GM21723 (cell line): ENCODE data around the gene ERCC3.
"Not testable (repeated sequence)": the region's sequence is repeated elsewhere in the genome, so short reads cannot be mapped to it uniquely, and the experiment has no call there.

ENCODE experiments used
- ATAC-seq: cut with Tn5 transposase; IDR thresholded peaks from one replicate; pipeline ENCODE4 v1.9.1; 2021; ENCODE audit warnings: mild to moderate bottlenecking, moderate library complexity; ENCODE audit not compliant: unreplicated experiment

ERCC3 gene

DNA sequence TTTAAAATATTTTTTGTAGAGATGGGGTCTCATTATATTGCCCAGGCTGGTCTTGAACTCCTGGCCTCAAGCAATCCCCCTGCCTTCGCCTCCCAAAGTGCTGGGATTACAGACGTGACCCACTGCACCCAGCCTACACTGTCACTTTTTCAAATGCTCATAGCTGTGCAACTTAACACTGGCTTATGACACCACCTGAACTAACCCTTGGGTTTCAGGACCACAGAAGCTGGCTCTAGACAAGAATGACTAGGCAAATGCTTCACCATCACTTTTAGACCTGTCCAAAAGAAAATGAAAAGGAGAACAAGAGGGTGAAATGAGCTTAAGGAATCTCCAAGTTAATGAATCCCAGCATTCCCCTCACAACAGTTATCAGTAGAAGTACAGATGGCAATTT lies 13.3 kb downstream of the ERCC3 start:
- no peak for ATAC-seq

DNA sequence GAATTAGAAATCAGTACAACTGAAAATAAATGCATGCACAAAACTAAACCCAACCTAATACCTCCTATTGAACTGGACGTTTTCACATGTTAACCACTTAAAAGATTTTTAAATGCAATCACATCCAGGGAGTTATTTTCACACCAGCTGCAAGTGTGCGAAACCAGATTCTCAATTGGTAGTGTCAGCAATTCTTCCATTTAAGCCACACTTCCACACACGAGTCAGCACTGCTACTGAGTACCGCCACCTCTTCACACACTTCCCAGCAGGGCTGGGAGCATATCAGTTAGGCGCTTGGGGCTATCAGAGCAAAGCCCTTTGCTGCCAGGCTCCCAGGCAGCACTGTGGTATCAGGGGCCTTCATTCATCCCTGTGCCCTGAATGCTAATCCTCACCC lies 14.2 kb downstream of the ERCC3 start:
- no peak for ATAC-seq

DNA sequence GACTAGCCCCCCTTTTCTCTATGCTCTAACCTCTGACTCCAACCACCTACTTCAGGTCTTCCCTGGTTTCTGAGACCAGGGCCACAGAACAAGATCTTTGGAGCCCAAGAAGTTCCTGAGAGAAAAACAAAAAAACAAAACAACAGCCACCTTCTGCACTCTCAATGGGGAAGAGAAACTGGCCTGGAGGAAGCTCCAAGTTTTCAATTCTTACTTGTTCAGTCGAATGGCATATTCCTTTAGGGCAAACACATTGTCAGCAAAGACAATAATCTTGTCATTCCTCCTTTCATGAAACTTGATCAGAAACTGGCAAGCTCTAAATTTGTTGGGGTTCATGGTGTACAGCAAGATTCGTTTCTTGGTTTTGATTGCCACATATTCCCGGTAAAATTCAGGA lies 15.0 kb downstream of the ERCC3 start:
- no peak for ATAC-seq

DNA sequence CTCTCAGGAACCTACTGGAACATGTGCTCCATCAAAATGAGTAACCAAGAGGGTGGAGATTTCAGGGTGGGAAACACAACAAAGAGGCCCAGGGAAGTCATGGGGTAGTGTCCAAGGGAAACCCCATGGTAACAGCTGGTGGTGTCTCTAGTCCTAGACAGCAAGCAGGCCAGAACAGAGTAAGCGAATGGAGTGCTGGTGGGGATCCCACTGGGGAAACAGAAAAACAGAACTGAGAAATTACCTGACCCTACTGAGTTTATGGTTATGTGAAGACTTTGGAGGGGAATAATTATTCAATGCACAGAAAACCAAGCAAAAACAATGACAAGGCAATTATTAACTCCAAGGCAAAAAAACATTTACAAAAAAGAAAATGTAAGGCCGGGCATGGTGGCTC lies 16.9 kb downstream of the ERCC3 start:
- peak; percentile 66 for ATAC-seq

DNA sequence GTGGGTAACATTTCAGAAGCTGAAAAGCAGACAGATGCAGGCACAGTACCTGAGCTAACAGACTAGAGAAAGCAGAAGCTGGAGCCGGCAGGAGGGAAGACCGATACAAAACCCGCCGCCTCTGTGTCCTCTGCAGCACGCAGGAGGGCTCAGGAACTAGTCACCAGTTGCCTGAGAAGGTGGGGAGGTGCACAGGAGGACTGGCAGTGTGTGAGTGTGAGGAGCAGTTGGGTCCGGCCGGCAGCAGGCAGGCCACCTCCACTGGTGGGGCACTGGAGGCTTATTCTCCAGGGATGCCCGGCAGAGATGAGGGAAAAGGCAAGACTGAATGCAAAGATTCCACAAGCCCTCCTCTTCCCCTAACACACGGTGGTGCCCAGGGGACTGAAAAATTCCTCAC lies 18.2 kb downstream of the ERCC3 start:
- ATAC-seq, result no peak

DNA sequence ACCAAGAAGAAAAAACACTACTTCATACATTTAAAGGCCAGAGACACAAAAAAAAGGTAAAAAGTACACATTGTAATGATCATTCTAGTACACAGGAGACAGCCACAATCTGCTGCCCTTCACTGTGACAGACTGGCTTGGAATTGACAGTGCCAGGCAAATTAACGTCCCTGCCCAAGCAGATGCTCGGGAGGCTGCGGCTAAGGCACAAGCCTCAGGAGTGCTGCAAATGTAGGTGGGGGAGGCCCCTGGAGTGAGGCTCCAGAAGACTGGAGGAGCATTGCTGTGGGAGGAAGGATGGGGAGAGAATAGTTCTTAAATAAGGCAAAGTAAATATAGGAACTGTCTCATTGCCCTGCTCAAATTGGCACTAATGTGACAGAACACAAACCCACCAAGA lies 18.6 kb downstream of the ERCC3 start:
- no peak for ATAC-seq

DNA sequence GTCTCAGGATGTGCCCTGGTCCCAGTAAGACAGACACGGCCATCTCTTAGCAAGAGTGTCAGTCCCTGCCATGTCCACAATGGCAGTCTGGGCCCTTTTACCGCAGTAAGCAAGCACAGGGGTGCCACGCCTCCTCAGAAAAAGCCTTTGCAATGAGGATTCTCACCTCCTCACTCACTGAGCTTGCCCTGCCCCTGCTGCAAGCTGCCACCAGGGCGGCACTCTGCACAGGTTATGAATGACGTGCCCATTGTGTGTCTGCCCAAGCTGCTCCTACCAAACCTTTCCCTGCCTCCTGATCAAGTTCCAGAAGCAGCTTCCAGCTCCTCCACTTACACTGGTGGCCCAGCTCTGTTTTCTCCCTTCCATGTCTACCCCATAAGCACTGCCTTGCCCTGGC lies 23.3 kb downstream of the ERCC3 start:
- no peak for ATAC-seq

DNA sequence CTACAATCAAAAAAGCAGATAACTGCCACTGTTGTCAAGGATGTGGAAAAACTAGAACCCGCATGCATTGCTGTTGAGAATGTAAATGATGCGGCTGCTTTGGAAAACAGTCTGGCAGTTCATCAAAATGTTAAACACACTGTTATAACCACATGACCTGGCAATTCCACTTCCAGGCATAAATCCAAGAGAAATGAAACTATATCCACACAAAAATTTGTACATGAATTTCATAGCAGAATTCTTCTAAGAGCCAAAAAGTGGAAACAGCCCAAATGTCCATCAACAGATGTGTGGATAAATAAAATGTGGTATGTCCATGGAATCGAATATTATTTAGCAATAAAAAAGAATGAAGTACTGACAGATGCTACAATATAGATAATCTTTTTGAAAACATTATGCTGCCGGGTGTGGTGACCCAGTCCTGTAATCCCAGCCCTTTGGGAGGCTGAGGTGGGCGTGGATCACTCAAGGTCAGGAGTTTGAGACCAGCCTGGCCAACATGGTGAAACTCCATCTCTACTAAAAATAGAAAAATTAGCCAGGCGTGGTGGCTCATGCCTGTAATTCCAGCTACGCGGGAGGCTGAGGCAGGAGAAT lies 32.0 kb downstream of the ERCC3 start:
- ATAC-seq, result no peak

DNA sequence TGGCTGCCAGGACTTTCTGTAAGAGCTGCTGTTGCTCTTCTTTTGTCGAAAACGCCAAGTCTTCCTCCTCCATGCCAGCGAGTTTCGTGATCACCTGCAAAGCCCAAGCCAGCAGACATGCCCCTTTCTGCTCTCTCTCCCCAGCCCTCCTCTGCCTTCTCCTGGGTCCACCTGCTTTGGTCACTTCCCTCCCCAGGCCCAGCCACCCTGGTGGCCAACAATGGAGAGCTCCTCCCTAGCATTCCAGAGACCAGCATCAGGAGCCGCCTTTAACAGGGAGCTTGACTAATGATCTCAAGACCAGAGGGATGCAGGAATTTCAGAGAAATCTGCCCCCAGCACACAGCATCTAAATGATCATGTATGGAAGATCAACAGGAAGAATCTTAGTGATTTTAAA lies 34.6 kb downstream of the ERCC3 start:
- ATAC-seq, result no peak

DNA sequence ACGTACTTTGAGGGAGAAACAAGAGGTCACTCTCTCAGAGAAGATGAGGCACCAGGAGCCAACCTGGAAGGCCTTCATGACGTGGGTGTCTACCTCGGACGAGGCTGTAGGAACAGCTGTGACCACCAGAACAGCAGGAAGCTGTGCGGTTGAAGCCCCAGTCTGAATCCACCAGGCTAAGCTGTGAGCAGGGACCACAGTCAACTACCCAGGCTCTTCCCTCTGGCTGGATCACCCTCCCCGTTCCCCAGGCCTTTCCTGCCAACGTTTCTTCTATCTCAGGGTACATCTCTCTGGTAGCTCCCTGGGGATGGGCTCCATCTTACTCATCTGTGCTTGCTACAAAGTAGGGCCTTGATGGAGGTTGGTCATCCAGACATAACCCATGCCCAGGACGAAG lies 37.1 kb downstream of the ERCC3 start:
- ATAC-seq, result no peak

DNA sequence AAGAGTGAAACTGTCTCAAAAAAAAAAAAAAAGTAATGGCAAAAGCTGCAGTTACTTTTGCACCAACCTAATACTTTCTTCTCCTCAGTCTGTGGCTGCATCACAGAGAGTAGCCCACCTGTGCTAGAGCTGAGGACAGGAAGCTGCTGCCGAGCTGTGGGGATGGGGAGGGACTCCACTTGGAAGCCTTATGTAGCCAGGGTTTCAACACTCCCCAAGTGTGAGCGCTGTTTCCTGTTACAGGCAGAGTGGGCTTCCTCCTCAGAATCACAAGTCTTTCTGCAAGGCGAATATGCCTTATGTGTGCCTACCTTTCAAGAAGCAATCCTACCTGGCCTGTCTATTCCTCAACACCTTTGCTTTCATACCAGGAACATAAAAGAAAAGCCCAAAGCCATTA lies 37.6 kb downstream of the ERCC3 start:
- no peak for ATAC-seq

DNA sequence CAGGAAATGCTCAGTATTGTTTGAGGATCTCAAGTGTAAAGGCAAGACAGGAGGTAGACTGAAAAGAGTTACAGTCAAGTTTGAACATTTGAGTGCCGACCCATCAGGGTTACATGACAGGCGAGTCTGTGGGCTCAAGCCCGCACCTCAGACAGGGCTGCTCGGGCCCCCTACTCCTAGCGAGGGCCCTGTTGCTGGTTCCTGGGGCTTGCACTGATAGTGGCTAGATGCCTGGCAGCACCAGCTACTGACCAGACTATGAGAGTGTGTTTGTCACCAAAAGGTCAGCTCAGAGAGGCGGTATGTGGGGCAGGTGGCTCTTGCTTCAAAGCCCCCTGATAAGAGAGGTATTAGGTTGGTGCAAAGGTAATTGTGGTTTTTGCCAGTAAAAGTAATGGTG lies 38.2 kb downstream of the ERCC3 start:
- ATAC-seq, result no peak

DNA sequence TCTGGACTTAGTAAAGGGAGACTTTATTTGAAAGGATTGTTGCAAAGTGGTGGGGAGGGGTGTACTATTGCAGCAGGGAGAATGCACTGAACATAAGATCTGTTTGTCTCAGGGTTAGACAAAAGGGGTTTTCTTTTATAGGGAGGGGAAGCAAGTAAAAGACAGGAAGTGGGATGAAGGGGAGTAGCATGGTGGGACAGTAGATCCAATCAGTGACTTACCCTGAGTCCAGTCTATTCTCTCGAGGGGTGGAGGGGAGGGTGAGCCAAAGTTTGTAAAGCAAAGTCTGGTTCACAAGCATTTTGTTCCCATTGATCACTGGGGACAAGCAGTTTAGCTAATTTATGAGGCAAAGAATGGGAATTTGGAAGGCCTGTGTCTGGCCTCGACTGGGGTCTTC lies 38.8 kb downstream of the ERCC3 start:
- no peak for ATAC-seq

DNA sequence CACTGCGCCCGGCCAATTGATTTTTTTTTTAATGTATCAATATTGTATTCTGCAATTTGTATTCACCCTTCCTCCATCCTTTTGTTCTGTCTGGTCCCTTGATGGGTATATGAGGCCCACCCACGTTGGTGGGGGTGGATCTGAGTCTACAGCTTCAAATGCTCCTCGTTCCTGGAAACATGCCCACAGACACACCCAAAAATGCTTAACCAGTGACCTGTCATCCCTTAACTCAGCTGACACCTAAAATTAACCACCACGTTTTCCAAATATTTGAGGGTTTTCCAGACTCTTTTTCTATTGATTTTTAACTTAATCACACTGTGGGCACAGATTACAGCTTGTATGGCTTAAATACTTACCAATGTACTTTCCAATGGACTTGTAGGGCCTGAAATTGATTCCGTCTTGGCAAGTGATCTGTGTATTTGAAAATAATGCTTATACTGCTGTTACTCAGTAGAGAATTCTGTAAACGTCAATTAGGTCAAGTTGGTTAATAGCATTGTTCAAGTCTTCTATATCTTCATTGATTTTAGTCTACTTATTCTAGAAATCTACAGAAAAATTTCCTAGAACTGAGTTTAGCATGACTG lies 39.5 kb downstream of the ERCC3 start:
- no peak for ATAC-seq

DNA sequence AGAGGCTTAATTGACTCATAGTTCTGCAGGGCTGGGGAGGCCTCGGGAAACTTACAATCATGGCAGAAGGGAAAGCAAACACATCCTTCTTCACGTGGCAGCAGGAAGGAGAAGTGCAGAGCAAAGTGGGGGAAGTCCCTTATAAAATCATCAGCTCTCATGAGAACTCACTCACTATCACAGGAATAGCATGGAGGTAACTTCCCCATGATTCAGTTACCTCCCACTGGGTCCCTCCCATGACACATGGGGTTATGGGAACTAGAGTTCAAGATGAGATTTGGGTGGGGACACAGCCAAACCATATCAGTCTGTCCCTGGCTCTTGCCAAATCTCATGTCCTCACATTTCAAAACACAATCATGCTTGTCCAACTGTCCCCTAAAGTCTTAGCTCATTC lies 52.8 kb downstream of the ERCC3 start:
- not testable (repeated sequence) for ATAC-seq

DNA sequence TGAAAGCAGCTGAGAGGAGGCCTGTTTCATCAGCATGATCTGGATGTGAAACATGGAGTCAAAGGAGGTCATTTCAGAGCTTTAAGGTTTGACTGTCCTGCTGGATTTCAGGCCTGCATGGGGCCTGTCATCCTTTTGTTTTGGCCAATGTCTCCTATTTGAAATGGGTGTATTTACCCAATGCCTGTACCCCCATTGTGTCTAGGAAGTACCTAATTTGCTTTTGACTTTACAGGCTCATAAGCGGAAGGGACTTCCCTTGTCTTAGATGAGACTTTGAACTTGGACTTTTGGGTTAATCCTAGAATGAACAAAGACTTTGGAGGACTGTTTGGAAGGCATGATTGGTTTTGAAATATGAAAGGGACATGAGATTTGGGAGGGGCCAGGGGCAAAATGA lies 54.5 kb downstream of the ERCC3 start:
- no peak for ATAC-seq

DNA sequence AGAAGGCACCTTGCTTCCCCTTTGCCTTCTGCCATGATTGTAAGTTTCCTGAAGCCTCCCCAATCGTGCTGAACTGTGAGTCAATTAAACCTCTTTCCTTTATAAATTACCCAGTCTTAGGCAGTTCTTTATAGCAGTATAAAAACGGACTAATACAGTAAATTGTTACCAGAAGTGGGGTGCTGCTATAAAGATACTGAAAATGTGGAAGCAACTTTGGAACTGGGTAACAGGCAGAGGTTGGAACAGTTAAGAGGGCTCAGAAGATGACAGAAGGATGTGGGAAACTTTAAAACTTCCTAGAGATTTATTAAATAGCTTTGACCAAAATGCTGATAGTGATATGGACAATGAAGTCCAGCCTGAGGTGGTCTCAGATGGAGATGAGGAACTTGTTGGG lies 56.2 kb downstream of the ERCC3 start:
- not testable (repeated sequence) for ATAC-seq

DNA sequence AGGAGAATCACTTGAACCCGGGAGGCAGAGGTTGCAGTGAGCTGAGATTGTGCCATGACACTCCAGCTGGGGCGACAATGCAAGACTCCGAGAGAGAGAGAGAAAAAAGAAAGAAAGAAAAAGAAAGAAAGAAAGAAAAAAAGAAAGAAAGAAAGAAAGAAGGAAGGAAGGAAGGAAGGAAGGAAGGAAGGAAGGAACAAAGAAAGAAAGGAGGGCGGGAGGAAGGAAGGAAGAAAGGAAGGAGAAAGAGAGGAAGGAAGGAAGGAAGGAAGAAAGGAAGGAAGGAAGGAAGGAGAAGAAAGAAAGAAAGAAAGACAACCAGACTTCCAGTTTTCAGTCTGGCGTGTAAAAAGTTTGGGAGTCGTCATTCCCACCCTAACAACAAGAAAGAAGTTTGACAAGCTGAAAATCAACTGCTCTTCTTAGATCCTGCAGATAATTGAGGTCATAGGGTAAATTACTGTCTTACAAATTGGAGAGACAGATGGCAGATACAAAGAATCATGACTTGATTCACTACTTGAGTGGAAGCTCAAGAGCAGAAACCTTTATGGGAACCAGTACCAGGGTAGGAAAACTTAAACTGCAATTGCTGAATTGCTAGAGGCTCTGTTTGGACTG lies 58.8 kb downstream of the ERCC3 start:
- no peak for ATAC-seq

DNA sequence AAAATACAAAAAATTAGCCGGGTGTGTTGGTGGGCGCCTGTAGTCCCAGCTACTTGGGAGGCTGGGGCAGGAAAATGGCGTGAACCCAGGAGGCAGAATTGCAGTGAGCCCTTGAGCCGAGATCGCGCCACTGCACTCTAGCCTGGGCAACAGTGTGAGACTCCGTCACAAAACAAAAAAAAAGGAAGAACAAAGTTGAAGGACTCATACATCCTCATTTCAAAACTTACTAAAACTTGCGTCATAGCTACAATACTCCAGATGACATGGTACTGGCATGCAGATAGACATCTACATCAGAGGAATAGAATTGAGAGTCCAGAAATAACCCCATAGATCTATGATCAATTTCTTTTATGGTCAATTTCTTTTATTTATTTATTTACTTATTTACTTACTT lies 60.2 kb downstream of the ERCC3 start:
- ATAC-seq, result no peak

DNA sequence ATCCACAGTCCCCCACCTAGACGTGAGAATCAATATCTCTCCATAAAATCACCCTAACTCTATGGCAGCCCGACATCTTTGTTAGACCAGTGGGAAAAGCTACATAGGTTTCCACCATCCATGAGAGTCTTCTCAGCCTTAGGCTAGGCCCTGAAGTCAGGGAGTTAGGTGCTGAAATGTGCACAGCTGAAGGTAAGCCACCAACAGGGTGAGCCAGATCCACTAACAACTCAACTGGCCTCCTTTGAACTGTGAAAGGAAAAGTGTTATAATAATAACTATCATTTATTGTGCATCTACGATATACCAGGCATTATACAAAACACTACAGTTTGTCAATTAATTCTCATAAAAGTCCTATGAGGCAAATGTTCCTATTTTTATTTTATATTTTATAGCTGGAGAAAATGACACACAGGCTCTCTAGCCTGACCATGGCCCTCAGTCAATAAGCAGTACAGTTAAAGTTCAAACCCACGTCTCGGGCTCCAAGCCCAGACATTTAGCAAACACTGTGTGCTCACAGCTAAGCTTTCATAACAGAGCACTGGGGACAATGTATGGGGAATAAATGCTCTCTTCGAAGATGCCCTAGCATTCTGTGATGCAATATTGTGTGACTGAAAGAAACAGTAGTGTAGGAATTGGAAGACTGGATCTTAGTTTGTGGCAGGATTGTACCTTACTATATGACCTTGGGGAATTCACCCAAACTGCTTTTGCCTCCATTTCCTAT lies 62.6 kb downstream of the ERCC3 start:
- no peak for ATAC-seq

DNA sequence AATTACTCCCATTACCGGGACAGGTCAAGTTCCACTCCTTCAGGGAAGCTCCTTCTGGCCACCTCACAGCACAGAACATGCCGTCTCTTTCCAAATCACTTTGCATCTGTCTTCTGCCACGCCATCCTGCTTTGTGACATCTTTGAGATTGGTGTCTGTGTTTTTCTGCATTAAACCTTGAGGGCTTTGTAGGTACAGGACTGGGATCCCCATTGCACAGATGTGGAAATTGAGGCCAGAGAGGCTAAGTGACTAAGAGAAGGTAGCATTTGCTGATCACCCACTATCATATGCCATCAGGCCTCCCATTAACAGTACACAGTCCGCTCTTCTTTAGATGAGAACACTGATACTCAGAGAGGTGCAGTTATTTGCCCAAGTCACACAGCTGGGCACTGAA lies 64.4 kb downstream of the ERCC3 start:
- no peak for ATAC-seq

DNA sequence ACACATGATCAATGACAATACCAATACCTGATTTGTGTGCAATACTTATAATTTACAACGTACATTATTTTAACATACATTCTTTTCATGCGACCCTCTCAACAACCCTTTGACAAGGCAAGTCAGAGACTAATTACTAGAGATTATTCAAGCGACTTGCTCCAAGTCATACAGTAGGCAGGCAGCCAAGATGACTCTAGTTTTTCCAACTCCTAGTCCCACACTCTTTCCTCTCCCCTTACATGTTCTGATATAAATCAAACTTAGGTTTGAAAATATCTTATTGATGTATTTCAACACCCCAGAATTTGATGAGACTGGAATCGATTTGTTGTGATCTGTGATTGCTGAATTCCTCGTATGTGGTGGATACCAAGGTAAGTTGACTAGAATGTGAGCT lies 65.8 kb downstream of the ERCC3 start:
- ATAC-seq, result no peak
